ENCODE measurements around the gene LMNB1. TPM values are rescaled to one million over a fixed set of nuclear protein-coding genes. Genes with fewer than 3 reads are reported as not detected.

LMNB1 gene
- total RNA-seq, 1 experiment from 2014 or later, result 211 TPM

DNA sequence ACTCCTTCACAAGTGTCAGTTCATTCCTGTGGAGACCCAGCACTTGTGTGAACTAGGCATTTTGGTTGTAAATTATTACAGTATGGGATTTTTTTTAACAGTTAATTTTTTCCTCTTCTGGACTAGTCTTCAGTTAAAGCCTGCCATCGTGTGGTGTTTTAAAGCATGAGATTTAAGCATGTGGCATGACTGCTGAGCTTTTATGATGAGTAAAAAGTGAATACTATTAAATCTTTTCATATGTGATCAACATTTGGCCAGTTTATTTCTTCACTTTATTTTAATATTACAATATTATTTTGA lies 25.0 kb downstream of the LMNB1 start:
- WGBS (ENCODE audit: extremely low coverage, insufficient read length, low lambda C conversion rate), result no CpG with 5 or more reads among the region's 1 CpG
- no peak overlapping the region for H4K8ac ChIP-seq (replicated peaks; ENCODE audit: insufficient read length, low read depth, low read length)

More for the DNA sequence above, 25.0 kb downstream of the LMNB1 start:
- H3K79me1 ChIP-seq (ENCODE audit: insufficient read depth, low read depth, low read length, poor library complexity, severe bottlenecking), result peaks cover 15% of the 10 kb centered on the region
- peaks cover 3% of the 10 kb centered on the region; the same call in 1 of the 2 replicates for H3K4me1 ChIP-seq (ENCODE audit: insufficient read depth, low read length)
- no peak overlapping the region for H3K18ac ChIP-seq (ENCODE audit: insufficient read length, low read depth, low read length)
- H2BK12ac ChIP-seq (ENCODE audit: insufficient read length, low read depth, low read length), result no peak overlapping the region
- no peak overlapping the region for H3T11ph ChIP-seq (ENCODE audit: low read length)
- no peaks in the 10 kb centered on the region for H3K9me3 ChIP-seq (ENCODE audit: control insufficient read depth, low read depth, low read length)
- H3K27ac Mint-ChIP-seq, result no peak overlapping the region
- H4K5ac ChIP-seq (ENCODE audit: insufficient read length, low read depth, low read length), result no peak overlapping the region
- H3K23ac ChIP-seq (ENCODE audit: insufficient read length, low read depth, low read length), result no peak overlapping the region
- H2BK5ac ChIP-seq (ENCODE audit: insufficient read length, low read length), result no peak overlapping the region
- TF ChIP-seq, protein P1, sequence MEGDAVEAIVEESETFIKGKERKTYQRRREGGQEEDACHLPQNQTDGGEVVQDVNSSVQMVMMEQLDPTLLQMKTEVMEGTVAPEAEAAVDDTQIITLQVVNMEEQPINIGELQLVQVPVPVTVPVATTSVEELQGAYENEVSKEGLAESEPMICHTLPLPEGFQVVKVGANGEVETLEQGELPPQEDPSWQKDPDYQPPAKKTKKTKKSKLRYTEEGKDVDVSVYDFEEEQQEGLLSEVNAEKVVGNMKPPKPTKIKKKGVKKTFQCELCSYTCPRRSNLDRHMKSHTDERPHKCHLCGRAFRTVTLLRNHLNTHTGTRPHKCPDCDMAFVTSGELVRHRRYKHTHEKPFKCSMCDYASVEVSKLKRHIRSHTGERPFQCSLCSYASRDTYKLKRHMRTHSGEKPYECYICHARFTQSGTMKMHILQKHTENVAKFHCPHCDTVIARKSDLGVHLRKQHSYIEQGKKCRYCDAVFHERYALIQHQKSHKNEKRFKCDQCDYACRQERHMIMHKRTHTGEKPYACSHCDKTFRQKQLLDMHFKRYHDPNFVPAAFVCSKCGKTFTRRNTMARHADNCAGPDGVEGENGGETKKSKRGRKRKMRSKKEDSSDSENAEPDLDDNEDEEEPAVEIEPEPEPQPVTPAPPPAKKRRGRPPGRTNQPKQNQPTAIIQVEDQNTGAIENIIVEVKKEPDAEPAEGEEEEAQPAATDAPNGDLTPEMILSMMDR (conservative IDR thresholded peaks at IDR 0.05), result 0 out of 3 replicates have a peak, but pooled peaks have one; percentile 21
- H3K56ac ChIP-seq (ENCODE audit: insufficient read length, low read depth, low read length), result no peak overlapping the region
- H4K91ac ChIP-seq (ENCODE audit: insufficient read length, low read depth, low read length), result no peak overlapping the region
- DNase-seq, result no peak
- H3K27me3 ChIP-seq (ENCODE audit: insufficient read depth, low read length), result no peaks in the 10 kb centered on the region
- no peak overlapping the region for H2AK5ac ChIP-seq (ENCODE audit: insufficient read length, low read length)
- H2BK15ac ChIP-seq (ENCODE audit: low read depth, low read length), result no peak overlapping the region
- no peaks in the 10 kb centered on the region for H3K9me3 Mint-ChIP-seq
- no peak overlapping the region for H3K27ac ChIP-seq (ENCODE audit: insufficient read length, low read depth, low read length)
- no peaks in the 10 kb centered on the region for H3K27me3 Mint-ChIP-seq (ENCODE audit: low read depth)
- H3K79me2 ChIP-seq (ENCODE audit: insufficient read depth, low read length), result peaks cover 41% of the 10 kb centered on the region; the same call in 1 of the 2 replicates
- peaks cover 4 to 9% of the 10 kb centered on the region in 2 experiments for H3K4me1 Mint-ChIP-seq
- H2BK120ac ChIP-seq (ENCODE audit: low read depth, low read length, poor library complexity, severe bottlenecking), result no peak overlapping the region
- no peak overlapping the region for H3K14ac ChIP-seq (ENCODE audit: insufficient read depth, low read length)
- H4K20me1 ChIP-seq (ENCODE audit: control insufficient read depth, insufficient read depth, insufficient read length), result no peaks in the 10 kb centered on the region
- H3K9ac ChIP-seq (ENCODE audit: extremely low read depth, insufficient read length, low read length), result no peak overlapping the region
- peaks cover 30 to 42% (median 39%) of the 10 kb centered on the region in 3 experiments; a peak in 6 of 7 replicates for H3K36me3 Mint-ChIP-seq (ENCODE audit: insufficient read depth in 1 of 3, low read depth in 3 of 3)
- H2BK20ac ChIP-seq (ENCODE audit: low read depth, low read length, poor library complexity, severe bottlenecking), result no peak overlapping the region
- no peak overlapping the region for H2AFZ ChIP-seq (ENCODE audit: low read length)
- H3K4me3 Mint-ChIP-seq, result no peak overlapping the region
- H3K4me2 ChIP-seq (ENCODE audit: insufficient read depth, insufficient read length, low read length), result no peak overlapping the region
- H3K23me2 ChIP-seq (ENCODE audit: insufficient read length, low read depth, low read length, poor library complexity, severe bottlenecking), result no peaks in the 10 kb centered on the region
- no peak overlapping the region for H3K4ac ChIP-seq (ENCODE audit: low read depth, low read length)

All from H9 (cell line).